Cardiac fibroblast (primary cell): ENCODE measurements around the gene FSTL1.

ENCODE experiments used
- DNase-seq, 2 donors: peaks; one replicate each; pipeline versions ENCODE4 v3.0.0 to v3.0.0-alpha.2; 2010; ENCODE audit warnings: low read depth in 2 of 2
- H3K4me3 ChIP-seq, 2 donors: replicated peaks in 1 of 2; 1 replicate in 1 of 2; 2 replicates in 1 of 2; pipeline ENCODE4 v1.5.1; 2011; ENCODE audit warnings: low read depth in 2 of 2, low read length in 2 of 2, mild to moderate bottlenecking in 2 of 2, moderate library complexity in 1 of 2
- TF ChIP-seq, protein P1 (sequence below): IDR thresholded peaks from one replicate; pipeline ENCODE4 v1.5.1; 2011; ENCODE audit warnings: low read depth, mild to moderate bottlenecking, low read length, inconsistent platforms

FSTL1 gene

DNA sequence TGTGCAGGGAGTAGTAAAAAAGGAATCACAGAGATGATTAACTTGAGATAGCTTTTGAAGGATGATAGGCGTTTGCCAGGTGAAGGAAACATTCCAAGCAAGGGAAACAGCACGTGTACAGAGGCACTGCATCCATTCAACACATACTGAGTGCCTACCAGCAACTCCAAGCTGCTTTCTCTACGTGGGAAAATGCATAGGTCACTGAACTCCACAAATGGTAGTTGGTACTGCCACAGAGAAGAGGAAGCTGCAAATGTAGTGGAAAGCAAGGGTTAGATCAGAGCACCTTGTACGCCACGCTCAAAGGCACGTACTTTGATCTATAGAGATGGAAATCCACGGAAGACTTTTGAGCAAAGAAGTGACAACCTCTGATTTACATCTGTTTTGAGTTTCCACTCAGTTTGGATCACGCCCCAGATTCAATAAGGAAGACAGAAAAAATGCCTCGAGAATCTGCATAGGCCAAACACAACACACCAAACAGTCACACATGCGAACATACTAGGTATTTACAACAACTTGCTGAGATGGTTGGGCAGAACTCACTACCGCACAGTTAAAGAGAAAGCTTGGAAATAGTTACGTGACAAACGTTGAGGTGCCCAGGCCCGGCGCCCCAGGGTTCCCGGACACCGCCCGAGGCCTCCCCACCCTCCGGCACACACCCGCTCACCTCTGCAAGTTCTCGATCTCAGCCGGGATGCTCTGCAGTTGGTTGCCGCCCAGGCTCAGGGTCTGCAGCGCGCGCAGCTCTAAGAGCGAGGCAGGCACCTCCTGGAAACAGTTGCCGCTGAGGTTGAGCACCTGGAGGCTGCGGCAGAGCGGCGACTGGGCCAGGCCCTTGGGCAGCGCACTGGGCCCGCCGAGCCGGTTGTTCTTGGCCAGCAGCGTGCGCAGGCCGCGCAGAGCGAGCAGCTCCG is 102.5 kb downstream of the FSTL1 start:
- TF ChIP-seq, protein P1, sequence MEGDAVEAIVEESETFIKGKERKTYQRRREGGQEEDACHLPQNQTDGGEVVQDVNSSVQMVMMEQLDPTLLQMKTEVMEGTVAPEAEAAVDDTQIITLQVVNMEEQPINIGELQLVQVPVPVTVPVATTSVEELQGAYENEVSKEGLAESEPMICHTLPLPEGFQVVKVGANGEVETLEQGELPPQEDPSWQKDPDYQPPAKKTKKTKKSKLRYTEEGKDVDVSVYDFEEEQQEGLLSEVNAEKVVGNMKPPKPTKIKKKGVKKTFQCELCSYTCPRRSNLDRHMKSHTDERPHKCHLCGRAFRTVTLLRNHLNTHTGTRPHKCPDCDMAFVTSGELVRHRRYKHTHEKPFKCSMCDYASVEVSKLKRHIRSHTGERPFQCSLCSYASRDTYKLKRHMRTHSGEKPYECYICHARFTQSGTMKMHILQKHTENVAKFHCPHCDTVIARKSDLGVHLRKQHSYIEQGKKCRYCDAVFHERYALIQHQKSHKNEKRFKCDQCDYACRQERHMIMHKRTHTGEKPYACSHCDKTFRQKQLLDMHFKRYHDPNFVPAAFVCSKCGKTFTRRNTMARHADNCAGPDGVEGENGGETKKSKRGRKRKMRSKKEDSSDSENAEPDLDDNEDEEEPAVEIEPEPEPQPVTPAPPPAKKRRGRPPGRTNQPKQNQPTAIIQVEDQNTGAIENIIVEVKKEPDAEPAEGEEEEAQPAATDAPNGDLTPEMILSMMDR, result no peak
- DNase-seq, result peak; percentile 13 to 20
- peak overlapping the region; percentile 81 to 86 for H3K4me3 ChIP-seq

DNA sequence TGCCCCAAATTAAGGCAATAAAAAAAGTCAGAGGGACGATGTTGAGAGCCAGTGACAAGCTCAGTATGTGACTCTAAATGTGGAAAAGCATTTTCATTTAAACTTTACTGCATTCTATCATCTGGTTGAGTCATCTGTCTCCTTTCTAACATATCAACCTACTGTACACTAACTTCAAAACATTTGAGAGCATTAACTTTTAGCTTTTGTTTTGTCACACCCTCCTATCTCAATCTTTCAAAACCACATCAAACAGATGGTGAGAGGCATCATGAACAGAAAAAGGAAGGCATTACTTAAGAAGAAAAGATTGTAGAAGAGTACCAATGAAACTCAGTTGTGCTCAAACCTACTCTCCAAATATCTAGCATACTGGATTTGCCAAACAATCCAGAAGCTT is 106.4 kb downstream of the FSTL1 start:
- DNase-seq, result peak; percentile 11 to 15
- TF ChIP-seq, protein P1, result no peak
- no peak overlapping the region for H3K4me3 ChIP-seq
